GM12891 (cell line): ENCODE measurements around the gene KCNG2.

Experiments
- POLR2A ChIP-seq: IDR thresholded peaks from 2 replicates; pipeline ENCODE4 v1.6.1; 2011; ENCODE audit warnings: low read depth, low read length, control low read depth
- POLR2AphosphoS5 ChIP-seq: IDR thresholded peaks from 2 replicates; pipeline ENCODE4 v1.6.1; 2011; ENCODE audit warnings: low read depth, low read length, control low read depth
- SPI1 ChIP-seq: IDR thresholded peaks from 2 replicates; pipeline ENCODE4 v1.6.1; 2011; ENCODE audit warnings: low read depth, low read length, control low read depth

DNA sequence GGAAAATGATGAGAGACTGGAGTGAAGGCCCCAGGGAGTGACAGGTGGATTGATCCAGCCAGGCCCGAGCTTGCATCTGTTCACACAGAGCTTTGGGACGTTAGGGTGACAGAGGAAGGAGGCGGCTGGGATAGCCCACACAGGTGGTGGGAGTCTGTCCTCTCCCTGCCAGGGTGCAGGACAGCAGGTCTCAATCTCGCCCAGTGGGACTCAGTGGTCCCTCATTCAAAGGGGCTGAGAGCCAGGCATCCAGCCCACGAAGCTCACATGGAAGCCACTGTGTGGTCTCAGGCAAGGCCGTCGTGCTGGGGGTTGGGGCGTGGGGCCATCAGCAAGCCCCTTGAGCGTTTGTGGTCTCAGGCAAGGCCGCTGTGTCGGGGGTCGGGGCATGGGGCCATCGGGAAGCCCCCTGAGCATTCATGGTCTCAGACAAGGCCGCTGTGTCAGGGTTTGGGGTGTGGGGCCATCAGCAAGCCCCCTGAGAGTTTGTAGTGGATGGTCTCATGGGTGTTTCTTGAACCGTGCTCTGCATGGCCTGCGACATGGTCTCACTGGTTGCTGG is 8.3 kb downstream of the KCNG2 start:
- TF ChIP-seq POLR2AphosphoS5 = no peak
- no peak for TF ChIP-seq SPI1
- TF ChIP-seq POLR2A = no peak
